Stimulated activated effector memory CD8-positive, alpha-beta T cell treated with anti-CD3 and anti-CD28 coated beads, Interleukin-12 subunit alpha, Interleukin-12 subunit beta, amount 100 ng/mL, for 72 hours (primary cell): ENCODE data around the gene FAM50A.
A peak's percentile ranks its signal among the peaks of the same experiment; 100 is the strongest.

Source experiments
- ATAC-seq: fragments of 150-1000 bp; cut with Tn5 transposase; 2 replicates; pipeline ENCODE4 v1.10.0; 2021
- DNase-seq, 2 donors: peaks; one replicate each; pipeline ENCODE4 v3.0.0; 2021 to 2022; ENCODE audit warnings: low spot score in 2 of 2
- H3K27ac Mint-ChIP-seq: one replicate; pipeline ENCODE4 v1.8.0; 2022; ENCODE audit warnings: mild to moderate bottlenecking, mixed read lengths
- H3K36me3 Mint-ChIP-seq: one replicate; pipeline ENCODE4 v1.8.0; 2022; ENCODE audit warnings: mild to moderate bottlenecking, mixed read lengths
- H3K4me1 Mint-ChIP-seq: one replicate; pipeline ENCODE4 v1.8.0; 2022; ENCODE audit warnings: mixed read lengths
- H3K4me3 Mint-ChIP-seq: one replicate; pipeline ENCODE4 v1.8.0; 2022; ENCODE audit warnings: mild to moderate bottlenecking, mixed read lengths
- H3K9me3 Mint-ChIP-seq: one replicate; pipeline ENCODE4 v1.8.0; 2022; ENCODE audit warnings: mixed read lengths

The FAM50A gene

DNA sequence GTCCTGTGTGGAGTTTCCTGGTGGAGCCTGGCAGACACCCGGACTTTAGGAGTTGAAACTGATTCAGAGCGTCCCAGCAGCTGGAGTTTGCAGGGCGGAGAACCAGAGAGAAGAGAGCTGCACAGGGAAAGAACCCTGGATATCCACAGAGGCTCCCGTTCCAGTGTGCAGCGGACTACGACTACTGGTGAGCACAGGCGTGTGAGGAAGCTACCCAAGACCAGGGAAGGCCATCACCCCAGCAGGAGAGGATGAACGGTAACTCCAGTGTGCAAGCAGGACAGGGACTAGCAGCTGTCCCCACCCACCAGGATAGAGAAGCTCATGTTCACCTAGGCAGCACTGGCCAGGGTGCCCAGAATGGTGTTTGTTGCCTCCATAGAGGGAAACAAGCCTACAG is 32.9 kb downstream of the FAM50A start:
- Mint-ChIP-seq H3K36me3 (peaks cover 43% of the 10 kb centered on the region), H3K9me3 (no peaks in the 10 kb centered on the region), H3K4me1 (peaks cover 11% of the 10 kb centered on the region), H3K27ac (no peak overlapping the region), H3K4me3 (no peak overlapping the region)
- DNase-seq: no peak
- no peak for ATAC-seq

DNA sequence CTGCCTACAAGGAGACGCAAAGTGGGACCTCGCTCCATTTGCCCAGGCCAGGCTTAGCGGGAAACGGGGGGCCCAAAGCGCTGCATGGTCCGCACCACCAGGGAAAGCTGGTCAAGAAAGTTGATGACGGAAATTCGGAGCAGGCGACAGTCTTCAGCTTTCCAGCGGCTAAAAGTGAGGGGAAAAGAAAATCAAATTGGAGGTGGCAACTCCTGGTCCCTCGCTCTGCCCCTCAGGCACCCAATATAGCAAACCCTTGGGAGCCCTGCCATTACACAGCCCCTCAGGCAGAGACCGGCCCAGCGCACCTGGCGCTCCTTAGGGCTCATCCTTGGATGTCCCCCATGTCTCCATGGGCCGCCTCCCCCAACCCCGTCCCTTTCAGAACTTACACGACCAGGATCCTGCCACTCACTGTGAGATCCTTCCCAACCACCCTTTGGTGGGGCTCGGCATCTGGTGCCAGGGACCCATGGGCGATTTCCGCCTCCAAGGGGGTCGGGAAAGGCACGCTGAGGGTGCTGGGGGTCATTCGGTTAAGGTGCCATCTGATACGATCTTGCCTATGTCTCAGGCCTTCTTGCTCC is 34.0 kb downstream of the FAM50A start:
- peak overlapping the region; percentile 92 for H3K27ac Mint-ChIP-seq
- ATAC-seq (no peak), DNase-seq (no peak)

DNA sequence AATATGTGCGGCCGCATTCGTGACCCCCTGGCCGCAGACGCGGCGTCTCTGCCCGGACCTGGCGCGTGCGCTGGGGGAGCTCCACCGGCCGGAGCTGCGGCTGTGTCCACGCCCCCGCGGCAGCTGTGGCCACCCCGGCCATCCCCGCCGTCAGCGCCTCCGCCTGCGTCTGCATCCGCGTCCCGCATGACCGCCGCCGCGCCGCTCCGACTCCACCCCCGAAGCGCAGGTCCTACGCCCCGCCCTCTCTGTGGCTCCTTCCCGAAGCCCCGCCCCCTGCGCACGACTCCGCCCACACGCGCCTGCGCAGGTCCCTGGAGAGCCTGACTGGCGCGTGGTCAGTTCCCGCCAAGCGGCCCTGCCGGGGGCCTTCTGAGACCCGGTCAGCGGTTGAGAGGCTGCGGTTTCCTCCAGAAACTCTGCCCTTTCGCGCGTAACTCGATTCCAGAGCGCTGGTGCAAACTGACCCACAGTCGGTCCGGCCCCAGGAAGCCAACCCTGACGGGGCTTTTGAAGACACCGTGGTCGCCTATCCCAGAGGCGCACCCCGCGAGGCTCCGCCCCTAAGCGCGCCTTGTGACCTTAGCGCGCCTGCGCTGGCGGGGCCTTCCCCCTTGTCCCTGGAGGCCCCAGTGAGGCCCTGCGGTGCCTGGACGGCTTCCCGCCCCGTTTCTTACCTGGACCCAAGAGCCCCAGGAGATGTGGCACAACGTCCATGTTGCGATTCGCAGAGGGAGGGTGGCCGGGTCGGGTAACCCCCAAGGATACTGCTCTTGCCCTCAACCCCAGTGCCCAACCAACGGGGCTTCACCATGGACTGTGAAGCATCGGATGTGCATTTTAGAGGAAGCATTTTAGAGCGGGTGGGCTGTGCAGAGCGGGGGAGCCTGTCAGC is 35.0 kb downstream of the FAM50A start, which contains the start of gene LAGE3:
LAGE3 (minus strand) TSS at position 554 of the 895 bp plus-strand sequence; CDS start at position 188, 366 bp downstream.
- Mint-ChIP-seq H3K4me3 (peak within 1 kb of the TSS; percentile 77), H3K27ac (peak within 1 kb of the TSS; percentile 92)
- peak; percentile 96 to 98 for DNase-seq

More for the DNA sequence above, 34.0 kb downstream of the FAM50A start:
- peak overlapping the region; percentile 77 for H3K4me3 Mint-ChIP-seq
- H3K36me3 Mint-ChIP-seq: peaks cover 45% of the 10 kb centered on the region
- no peaks in the 10 kb centered on the region for H3K9me3 Mint-ChIP-seq
- peaks cover 12% of the 10 kb centered on the region for H3K4me1 Mint-ChIP-seq

DNA sequence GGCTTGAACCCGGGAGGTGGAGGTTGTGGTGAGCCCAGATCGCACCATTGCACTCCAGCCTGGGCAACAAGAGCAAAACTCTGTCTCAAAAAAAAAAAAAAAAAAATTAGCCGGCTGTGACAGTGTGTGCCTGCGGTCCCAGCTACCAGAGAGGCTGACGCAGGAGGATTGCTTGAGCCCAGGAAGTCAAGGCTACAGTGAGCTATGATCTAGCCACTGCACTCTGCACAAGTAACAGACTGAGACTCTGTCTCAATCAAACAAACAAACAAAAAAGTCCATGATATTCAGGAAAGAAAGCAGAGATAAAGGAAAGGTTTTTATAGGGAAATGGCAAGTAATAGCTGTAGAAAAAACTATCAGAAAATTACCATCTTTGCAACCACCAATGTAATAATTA is 37.3 kb downstream of the FAM50A start:
- Mint-ChIP-seq H3K4me3 (no peak overlapping the region), H3K36me3 (peaks cover 43% of the 10 kb centered on the region), H3K4me1 (peaks cover 14% of the 10 kb centered on the region), H3K27ac (no peak overlapping the region), H3K9me3 (no peaks in the 10 kb centered on the region)
- ATAC-seq (no peak), DNase-seq (no peak)

More for the DNA sequence above, 35.0 kb downstream of the FAM50A start, which contains the start of gene LAGE3:
- ATAC-seq: peak; percentile 94
- peaks cover 48% of the 10 kb centered on the region for H3K36me3 Mint-ChIP-seq
- H3K4me1 Mint-ChIP-seq: peaks cover 18% of the 10 kb centered on the region
- H3K9me3 Mint-ChIP-seq: no peaks in the 10 kb centered on the region

DNA sequence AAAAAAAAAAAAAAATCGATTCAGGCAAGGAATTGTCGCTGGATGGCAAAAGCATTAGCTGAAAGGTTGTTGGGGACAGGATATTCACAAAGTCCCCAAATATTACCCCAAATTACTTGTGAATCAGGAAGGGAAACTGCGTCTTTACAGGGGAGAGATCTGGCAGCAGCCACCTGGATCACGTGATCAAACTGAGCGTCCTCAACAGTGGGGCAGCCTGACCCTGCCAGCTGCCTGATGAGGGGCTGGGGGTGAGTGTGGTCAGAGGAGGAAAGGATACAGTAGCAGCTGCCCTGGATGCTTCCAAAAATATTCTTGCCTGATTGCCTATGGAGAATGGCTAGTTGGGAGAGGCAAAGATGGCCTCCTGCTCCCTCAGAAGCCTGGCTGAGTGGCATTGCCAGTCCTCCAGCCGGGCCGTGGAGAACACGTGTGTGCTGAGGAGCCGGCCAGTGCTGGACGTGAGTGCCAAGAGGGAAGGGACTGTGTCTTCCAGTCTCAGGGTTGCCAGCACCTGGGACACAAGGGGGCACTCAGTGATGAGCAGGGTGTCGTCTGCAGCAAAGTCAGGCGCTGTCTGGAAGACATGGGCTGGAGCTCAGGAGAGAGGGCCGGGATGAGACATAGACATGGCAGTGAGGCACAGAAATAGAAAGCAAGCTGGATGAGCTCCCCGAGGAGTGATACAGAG is 38.1 kb downstream of the FAM50A start:
- Mint-ChIP-seq H3K36me3 (peaks cover 45% of the 10 kb centered on the region), H3K4me1 (peaks cover 14% of the 10 kb centered on the region), H3K4me3 (no peak overlapping the region), H3K9me3 (no peaks in the 10 kb centered on the region), H3K27ac (no peak overlapping the region)
- no peak for ATAC-seq
- no peak for DNase-seq

DNA sequence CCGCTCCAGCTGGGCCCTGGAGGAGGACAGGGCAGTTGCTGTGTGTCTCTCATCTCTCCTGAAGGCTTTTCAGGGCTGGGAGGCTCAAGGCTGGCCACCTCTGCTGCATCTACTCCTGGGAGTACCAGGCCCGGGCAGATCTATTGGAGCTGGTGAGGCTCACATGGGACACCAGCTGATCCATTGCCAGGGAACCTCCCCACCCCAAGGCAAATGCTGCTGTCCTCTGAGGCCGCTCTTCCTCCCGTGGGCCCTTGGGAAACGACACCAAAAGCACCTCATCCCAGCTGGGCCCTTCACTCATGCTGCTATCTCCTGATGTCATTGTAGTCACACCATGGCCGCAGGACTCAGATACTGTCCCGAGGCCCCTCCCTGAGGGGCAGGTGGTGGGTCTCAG is 38.8 kb downstream of the FAM50A start:
- Mint-ChIP-seq H3K27ac (no peak overlapping the region), H3K36me3 (peaks cover 52% of the 10 kb centered on the region), H3K4me1 (peaks cover 14% of the 10 kb centered on the region), H3K4me3 (no peak overlapping the region), H3K9me3 (no peaks in the 10 kb centered on the region)
- no peak for DNase-seq
- no peak for ATAC-seq

DNA sequence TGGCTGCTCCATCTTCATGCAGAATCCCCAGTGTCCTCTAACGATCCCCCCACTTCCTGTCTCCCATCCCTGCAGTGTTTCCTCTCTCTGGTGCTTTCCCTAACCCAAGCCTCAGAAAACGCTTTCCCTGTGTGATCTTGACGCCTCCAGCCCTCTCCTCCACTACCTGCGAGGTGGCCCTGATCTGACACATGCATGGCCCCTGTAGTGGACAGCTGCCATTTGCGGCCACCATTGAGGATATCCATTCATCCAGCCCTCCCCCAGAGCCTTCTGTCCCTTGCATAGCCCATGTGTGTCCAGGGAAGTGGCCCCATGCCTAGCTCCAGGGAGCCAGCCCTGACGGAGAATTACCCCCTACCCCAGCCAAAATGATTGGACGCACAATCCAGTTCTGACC is 39.4 kb downstream of the FAM50A start:
- Mint-ChIP-seq H3K27ac (no peak overlapping the region), H3K4me3 (no peak overlapping the region), H3K9me3 (no peaks in the 10 kb centered on the region), H3K36me3 (peaks cover 51% of the 10 kb centered on the region), H3K4me1 (peaks cover 20% of the 10 kb centered on the region)
- DNase-seq: no peak
- ATAC-seq: no peak

DNA sequence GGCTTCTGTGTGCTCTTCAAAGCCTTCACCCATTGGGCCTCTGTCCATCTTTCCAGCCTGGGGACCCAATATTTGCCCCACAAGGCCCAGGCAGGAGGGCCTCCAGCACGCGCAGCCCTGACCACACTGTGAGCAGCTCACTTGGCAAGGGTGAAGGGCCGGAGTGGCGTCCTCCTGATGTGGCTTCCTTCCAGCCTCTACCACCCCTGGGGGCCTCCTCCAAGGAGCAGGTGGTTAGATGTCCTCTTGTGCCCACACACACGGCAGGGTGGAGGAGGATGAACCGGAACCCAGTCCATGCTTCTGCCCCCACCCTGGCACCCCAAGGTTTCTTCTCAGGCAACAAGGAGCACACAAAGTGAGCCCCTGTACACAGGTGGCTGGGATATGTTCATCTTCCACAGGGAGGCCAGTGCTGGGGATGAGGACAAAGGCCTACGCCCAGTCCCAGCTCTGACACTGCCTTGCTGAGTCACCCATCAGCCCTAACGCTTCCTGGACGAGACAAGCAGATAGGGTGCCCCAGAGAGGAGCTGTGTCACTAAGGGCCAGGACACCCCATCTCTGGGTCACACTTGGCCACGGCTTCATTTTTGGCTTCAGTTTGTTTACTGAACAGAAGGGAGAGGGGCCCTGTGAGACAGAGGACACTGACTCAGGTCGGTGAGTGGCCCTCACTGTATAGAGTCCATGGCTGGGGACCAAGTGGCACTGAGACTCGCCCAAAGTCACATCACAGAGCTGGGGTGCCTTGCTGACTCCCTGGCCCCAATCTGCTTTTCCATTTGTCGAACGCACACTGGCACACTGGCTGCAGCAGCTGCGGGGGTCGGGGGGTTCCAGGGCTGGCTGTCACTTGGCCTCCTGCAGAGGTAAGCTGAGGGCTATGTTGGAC is 40.6 kb downstream of the FAM50A start:
- H3K4me1 Mint-ChIP-seq: peaks cover 27% of the 10 kb centered on the region
- H3K4me3 Mint-ChIP-seq: peak overlapping the region; percentile 65
- ATAC-seq: no peak

DNA sequence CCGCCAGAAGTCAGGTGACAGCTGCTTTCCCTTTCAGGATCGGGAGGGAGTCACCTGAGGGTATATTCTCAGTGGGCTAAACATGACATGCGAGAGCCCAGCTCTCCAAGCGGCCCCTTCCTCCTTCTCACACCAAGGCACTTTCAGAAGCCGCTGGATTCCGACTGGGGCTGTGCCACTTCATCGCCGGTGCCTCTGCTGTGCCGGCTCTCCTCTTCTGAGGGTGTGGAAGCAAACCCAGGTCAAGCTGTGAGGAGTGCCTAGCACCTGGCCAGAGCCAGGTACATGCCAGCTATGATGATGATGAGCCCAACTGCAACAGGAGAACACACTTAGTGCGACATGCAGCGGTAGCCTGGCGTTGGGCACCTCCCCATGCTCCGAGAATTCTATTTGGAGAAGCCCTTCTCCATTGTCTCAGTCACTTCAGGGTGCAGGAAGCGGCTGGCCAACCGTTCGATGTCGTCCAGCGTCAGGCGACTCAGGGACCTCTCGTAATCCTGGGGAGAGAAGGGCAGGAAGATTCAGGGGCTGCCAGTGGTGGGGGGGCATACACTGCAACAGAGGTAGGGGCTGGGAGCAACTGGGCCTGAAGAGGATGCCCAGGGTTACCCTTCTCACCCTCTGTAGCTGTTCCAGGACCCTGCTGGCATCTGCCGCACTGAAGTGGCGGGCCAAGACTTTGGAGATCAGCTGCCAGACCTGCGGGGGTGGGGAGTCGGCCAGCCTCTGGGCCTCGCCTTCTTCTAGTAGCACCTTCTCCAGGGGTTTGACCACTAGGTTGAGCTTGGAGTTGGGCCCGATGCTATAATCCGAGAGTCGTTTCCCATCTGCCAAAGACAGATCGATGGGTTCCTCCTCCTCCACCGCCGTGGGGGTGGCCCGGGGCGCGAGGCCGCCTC is 41.5 kb downstream of the FAM50A start:
- no peak for DNase-seq
- ATAC-seq: no peak
- Mint-ChIP-seq H3K4me1 (peaks cover 29% of the 10 kb centered on the region), H3K9me3 (no peaks in the 10 kb centered on the region), H3K36me3 (peaks cover 38% of the 10 kb centered on the region), H3K27ac (no peak overlapping the region), H3K4me3 (peak overlapping the region; percentile 65)

More for the DNA sequence above, 40.6 kb downstream of the FAM50A start:
- H3K36me3 Mint-ChIP-seq: peaks cover 39% of the 10 kb centered on the region
- H3K9me3 Mint-ChIP-seq: no peaks in the 10 kb centered on the region
- DNase-seq: no peak
- H3K27ac Mint-ChIP-seq: peak overlapping the region; percentile 37

DNA sequence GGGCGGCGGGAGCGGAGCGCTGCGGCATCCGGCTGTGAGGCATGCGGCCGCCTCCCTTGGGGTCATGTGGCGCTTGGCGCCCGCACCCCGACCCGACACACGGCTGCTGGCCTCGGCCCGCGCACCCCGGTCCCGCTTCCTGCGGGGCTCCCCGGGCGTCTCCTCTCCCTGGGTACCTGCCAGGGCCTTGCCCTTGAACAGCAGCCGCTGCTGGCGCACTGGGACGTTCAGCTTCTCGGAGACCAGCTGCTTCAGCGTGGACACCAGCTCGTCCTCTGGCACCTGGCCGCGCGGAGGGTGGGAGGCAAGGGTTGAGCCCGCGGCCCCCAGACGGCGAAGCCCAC is 42.1 kb downstream of the FAM50A start:
- Mint-ChIP-seq H3K4me3 (peak overlapping the region; percentile 65), H3K36me3 (peaks cover 38% of the 10 kb centered on the region), H3K9me3 (no peaks in the 10 kb centered on the region), H3K4me1 (peaks cover 33% of the 10 kb centered on the region), H3K27ac (no peak overlapping the region)
- ATAC-seq: peak; percentile 4
- peak; percentile 9 to 64 for DNase-seq

DNA sequence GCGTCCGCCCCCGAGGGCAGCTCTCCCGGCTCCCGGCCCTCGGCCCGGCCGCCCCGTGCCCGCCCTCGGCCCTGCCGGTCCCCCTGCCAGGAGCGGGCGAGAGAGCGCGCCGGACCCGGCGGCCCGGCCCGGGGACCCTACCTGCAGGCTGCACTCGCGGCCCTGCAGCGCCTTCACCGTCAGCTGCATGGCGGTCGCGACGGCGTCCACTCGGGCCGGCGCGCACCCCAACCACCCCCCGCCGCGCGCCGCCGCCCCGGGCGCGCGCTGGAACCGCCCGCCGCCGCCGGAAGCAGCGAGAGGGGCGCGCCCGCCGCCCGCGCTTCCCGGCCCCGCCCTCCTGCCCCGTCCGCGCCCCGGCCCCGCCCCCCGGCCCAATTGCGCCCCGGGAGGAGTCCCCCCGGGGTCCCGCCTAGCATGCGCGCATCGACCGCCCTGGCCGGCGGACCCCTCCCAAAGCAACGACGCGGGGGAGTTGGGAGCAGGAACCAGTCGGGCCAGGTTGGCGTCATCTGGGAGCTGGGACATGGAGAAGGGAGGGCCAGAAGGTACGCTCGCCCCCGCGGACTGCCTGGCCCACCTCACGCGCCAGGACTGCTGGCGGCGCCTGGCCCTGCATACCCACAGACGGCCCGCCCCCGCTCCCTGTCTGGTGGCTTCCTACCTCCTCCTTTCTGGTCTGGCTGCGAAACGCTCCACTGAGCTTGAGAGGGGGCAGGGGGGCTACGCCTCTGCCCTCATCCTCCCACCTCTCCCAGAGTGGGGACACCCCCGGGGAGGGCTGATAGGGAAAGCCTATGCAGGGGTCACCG is 42.7 kb downstream of the FAM50A start, which contains the start of gene UBL4A:
UBL4A (minus strand) TSS at position 220 of the 812 bp plus-strand sequence; CDS start at position 189, 31 bp downstream.
- no peaks in the 10 kb centered on the region for H3K9me3 Mint-ChIP-seq
- H3K27ac Mint-ChIP-seq: peak within 1 kb of the TSS; percentile 85
- H3K36me3 Mint-ChIP-seq: peaks cover 38% of the 10 kb centered on the region
- H3K4me3 Mint-ChIP-seq: peak within 1 kb of the TSS; percentile 65
- ATAC-seq (peak; percentile 43), DNase-seq (peak; percentile 46 to 73)
- peaks cover 38% of the 10 kb centered on the region for H3K4me1 Mint-ChIP-seq

DNA sequence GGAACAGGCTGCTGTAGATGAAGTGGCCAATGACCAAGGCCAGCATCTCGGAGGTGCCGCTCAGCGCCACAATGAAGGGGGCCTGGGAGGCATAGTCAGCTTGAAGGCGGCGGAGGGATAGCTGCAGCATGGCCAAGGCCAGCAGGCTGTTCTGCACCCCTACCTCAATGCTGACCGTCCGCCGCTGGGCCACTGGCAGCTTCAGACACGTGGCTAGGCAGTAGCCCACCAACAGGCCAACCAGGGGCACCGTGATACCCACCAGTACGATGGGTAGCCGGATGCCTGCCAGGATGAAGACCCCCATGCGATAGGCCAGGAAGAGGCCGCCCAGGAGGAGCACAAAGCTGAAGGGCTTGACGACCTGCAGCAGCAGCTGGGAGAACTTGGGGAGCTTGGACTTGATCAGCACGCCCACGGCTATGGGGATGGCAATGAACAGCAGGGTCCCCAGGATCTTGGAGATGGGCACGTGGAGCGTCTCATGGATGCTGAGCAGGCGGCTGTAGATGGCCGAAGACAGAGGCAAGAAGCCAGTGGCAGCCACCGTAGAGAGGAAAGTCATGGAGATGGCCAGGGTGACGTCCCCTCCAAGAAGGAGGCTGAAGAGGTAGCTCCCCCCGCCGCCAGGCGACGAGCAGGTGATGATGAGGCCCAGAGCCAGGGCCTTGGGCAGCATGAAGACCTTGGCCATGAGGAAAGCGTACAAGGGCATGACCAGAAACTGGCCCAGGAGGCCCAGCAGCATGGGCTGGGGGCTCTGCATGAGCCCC is 43.8 kb downstream of the FAM50A start:
- Mint-ChIP-seq H3K4me3 (peak overlapping the region; percentile 65), H3K9me3 (no peaks in the 10 kb centered on the region), H3K36me3 (peaks cover 32% of the 10 kb centered on the region), H3K27ac (peak overlapping the region; percentile 20), H3K4me1 (peaks cover 38% of the 10 kb centered on the region)
- DNase-seq (no peak), ATAC-seq (no peak)
